Subcutaneous adipose tissue (tissue), 4 donors: Measurements from ENCODE around the gene ESPN. TPM values are rescaled to one million over a fixed set of nuclear protein-coding genes. Genes with fewer than 3 reads are reported as not detected.

Experiments used
- CTCF ChIP-seq: fragments of 450-650 bp; IDR thresholded peaks from one replicate; pipeline ENCODE4 v1.5.1; 2016; ENCODE audit warnings: low read depth, mild to moderate bottlenecking, control low read depth, antibody characterized with exemption, moderate library complexity
- total RNA-seq, 4 donors: library from RNA; depleted of rRNA; stranded (reverse); fragments of >200 nt; gene quantifications; one replicate each; pipeline ENCODE4 v1.1.0, GENCODE V29; 2016

The ESPN gene
- total RNA-seq, 4 donors from 2014 or later, result 0.22 to 1.4 TPM; not detected in 2

- no peak for TF ChIP-seq CTCF
These were observed 74.1 kb downstream of the ESPN start for GRCh38 chr1:6498576-6499111.

- no peak for TF ChIP-seq CTCF
These were observed 74.7 kb downstream of the ESPN start for GRCh38 chr1:6499296-6499695.

GRCh38 chr1:6500544-6501278, 76.1 kb downstream of the ESPN start:
- TF ChIP-seq CTCF, result no peak

GRCh38 chr1:6501279-6501813, 76.8 kb downstream of the ESPN start:
- TF ChIP-seq CTCF, result no peak

- TF ChIP-seq CTCF, result no peak
These were observed 77.7 kb downstream of the ESPN start for GRCh38 chr1:6502000-6502891.

- no peak for TF ChIP-seq CTCF
These were observed 79.5 kb downstream of the ESPN start for GRCh38 chr1:6503884-6504602.
